Endothelial cell of umbilical vein (primary cell): ENCODE data around the gene EVA1A. TPM values are rescaled to one million over a fixed set of nuclear protein-coding genes. Genes with fewer than 3 reads are reported as not detected.

Experiments
- BruUV-seq: library from RNA; stranded (reverse); fragments of 400-500 nt; replicated peaks from 2 replicates; lab custom pipeline; 2021; lab: Mats Ljungman, UMichigan
- CTCF ChIA-PET: fragments of 300-600, 350-600 bp; sonication (Branson Sonifier 250); formaldehyde crosslinking; loops from one replicate; lab custom pipeline; 2021; ENCODE audit warnings: antibody characterized with exemption, inconsistent platforms; lab: Charles Lee
- POLR2A ChIA-PET: fragments of 300-600, 350-600 bp; sonication (Branson Sonifier 250); formaldehyde crosslinking; loops from one replicate; lab custom pipeline; 2021; ENCODE audit warnings: antibody characterized with exemption, inconsistent platforms; lab: Charles Lee
- DNase-seq: peaks from one replicate; pipeline ENCODE4 v3.0.0-alpha.2; 2011; ENCODE audit warnings: low read depth, low spot score
- FAIRE-seq: peaks from 2 replicates; lab custom pipeline; 2011; peaks lifted over from hg19 to GRCh38; lab: Jason Lieb, UNC
- H2AFZ ChIP-seq: 2 replicates; pipeline ENCODE4 v1.6.0; 2012; ENCODE audit warnings: low read depth, low read length, control low read depth, inconsistent platforms
- H3K27ac ChIP-seq: 2 replicates; pipeline ENCODE4 v1.5.1; 2011; ENCODE audit warnings: low read depth, mild to moderate bottlenecking, control low read depth, low read length, moderate library complexity; ENCODE audit not compliant: insufficient read depth
- H3K27me3 ChIP-seq, 2 experiments: 2 replicates each; pipeline versions ENCODE4 v1.6.0 to v1.6.1; 2011; ENCODE audit warnings: low read length in 2 of 2, mixed read lengths in 1 of 2; ENCODE audit not compliant: control insufficient read depth in 2 of 2, insufficient read depth in 2 of 2
- H3K36me3 ChIP-seq, 2 experiments: 2 replicates in 1 of 2; 3 replicates in 1 of 2; pipeline ENCODE4 v1.5.1; 2011; ENCODE audit warnings: low read length in 2 of 2, mild to moderate bottlenecking in 1 of 2, moderate library complexity in 1 of 2; ENCODE audit not compliant: control insufficient read depth in 2 of 2, insufficient read depth in 2 of 2; ENCODE audit errors: extremely low read depth in 1 of 2
- H3K4me1 ChIP-seq: 3 replicates; pipeline ENCODE4 v1.5.1; 2011; ENCODE audit warnings: mild to moderate bottlenecking, low read length; ENCODE audit not compliant: control insufficient read depth, insufficient read depth; ENCODE audit errors: extremely low read depth
- H3K4me2 ChIP-seq: 2 replicates; pipeline ENCODE4 v1.6.1; 2011; ENCODE audit warnings: low read length, control low read depth, mixed read lengths; ENCODE audit not compliant: insufficient read depth
- H3K4me3 ChIP-seq, 3 experiments: fragments of 200-600 bp in 1 of 3; sonication (generic), shearing (Covaris generic) in 1 of 3; replicated peaks in 1 of 3; 2 replicates each; pipeline ENCODE4 v1.5.1; 2011 to 2016; ENCODE audit warnings: control low read depth in 3 of 3, low read length in 3 of 3, mild to moderate bottlenecking in 2 of 3, inconsistent platforms in 1 of 3, low read depth in 1 of 3, moderate library complexity in 1 of 3; ENCODE audit not compliant: insufficient read depth in 1 of 3
- H3K79me2 ChIP-seq: 2 replicates; pipeline ENCODE4 v1.6.0; 2012; ENCODE audit warnings: low read length, inconsistent platforms; ENCODE audit not compliant: control insufficient read depth, insufficient read depth
- H3K9ac ChIP-seq: replicated peaks from 2 replicates; pipeline ENCODE3; 2011; ENCODE audit warnings: low read length, control low read depth; ENCODE audit not compliant: insufficient read depth; ENCODE audit errors: extremely low read depth
- H3K9me1 ChIP-seq: replicated peaks from 3 replicates; pipeline ENCODE4 v1.6.0; 2011; ENCODE audit warnings: mild to moderate bottlenecking, low read length; ENCODE audit not compliant: control insufficient read depth, insufficient read depth; ENCODE audit errors: extremely low read depth
- H3K9me3 ChIP-seq: replicated peaks from 2 replicates; pipeline ENCODE4 v1.5.1; 2012; ENCODE audit warnings: low read length, inconsistent platforms; ENCODE audit not compliant: control insufficient read depth, insufficient read depth
- H4K20me1 ChIP-seq: replicated peaks from 2 replicates; pipeline ENCODE3; 2011; ENCODE audit warnings: mild to moderate bottlenecking, low read length; ENCODE audit not compliant: control insufficient read depth, insufficient read depth; ENCODE audit errors: extremely low read depth
- EZH2 ChIP-seq: IDR thresholded peaks from 2 replicates; pipeline ENCODE4 v1.6.1; 2012; ENCODE audit warnings: borderline replicate concordance, low read depth, mild to moderate bottlenecking, moderate library complexity, low read length, inconsistent platforms; ENCODE audit not compliant: severe bottlenecking
- FOS ChIP-seq: IDR thresholded peaks from 2 replicates; pipeline ENCODE4 v1.6.1; 2011; ENCODE audit warnings: mild to moderate bottlenecking, low read length, moderate library complexity, borderline replicate concordance; ENCODE audit not compliant: insufficient read depth
- GATA2 ChIP-seq: IDR thresholded peaks from 2 replicates; pipeline ENCODE4 v1.7.0; 2011; ENCODE audit warnings: low read depth, mild to moderate bottlenecking, moderate library complexity, mixed read lengths, low read length; ENCODE audit not compliant: insufficient read length, insufficient read depth
- JUN ChIP-seq: IDR thresholded peaks from 2 replicates; pipeline ENCODE4 v1.6.1; 2011; ENCODE audit warnings: borderline replicate concordance, low read depth; ENCODE audit not compliant: insufficient read length, insufficient read depth
- MYC ChIP-seq: IDR thresholded peaks from one replicate; pipeline ENCODE4 v1.6.1; 2011; ENCODE audit warnings: mild to moderate bottlenecking, low read depth, low read length
- POLR2A ChIP-seq: IDR thresholded peaks from 2 replicates; pipeline ENCODE4 v1.6.1; 2012; ENCODE audit warnings: low read depth, mild to moderate bottlenecking, control low read depth, low read length
- POLR2AphosphoS5 ChIP-seq: IDR thresholded peaks from 2 replicates; pipeline ENCODE4 v1.6.1; 2012; ENCODE audit warnings: low read depth, mild to moderate bottlenecking, control low read depth, low read length, moderate library complexity; ENCODE audit not compliant: insufficient read depth
- dilution Hi-C: fragments of 300-500 bp; cut with MboI; formaldehyde crosslinking; loops from one replicate; pipeline ENCODE4 v1.15.0; 2019; ENCODE audit warnings: low sequenced_read_pairs; ENCODE audit not compliant: extremely low pct_ligation_motif_present
- intact Hi-C: fragments of 100-400 bp; cut with micrococcal nuclease; formaldehyde crosslinking; loops from one replicate; pipeline ENCODE4 v1.10.0; 2022
- polyA plus RNA-seq, 4 experiments: library from polyadenylated mRNA; depleted of rRNA in 3 of 4; stranded (reverse) in 3 of 4; unstranded in 1 of 4; fragments of >200 nt; gene quantifications; 2 replicates each; pipeline versions ENCODE4 v1.2.1 to v1.2.3, GENCODE V29; 2011 to 2012; ENCODE audit warnings: missing spikeins in 1 of 4
- total RNA-seq: library from RNA; stranded (reverse); gene quantifications from 2 replicates; pipeline ENCODE4 v1.2.3, GENCODE V29; 2021
- TF ChIP-seq, protein P1 (sequence below): IDR thresholded peaks from 2 replicates; pipeline ENCODE4 v1.6.1; 2011; ENCODE audit not compliant: insufficient read depth, insufficient read length
- TF ChIP-seq, protein P2 (sequence below), 2 donors: IDR thresholded peaks; 1 replicate in 1 of 2; 2 replicates in 1 of 2; pipeline ENCODE4 v1.5.1; 2011; ENCODE audit warnings: low read length in 2 of 2, mild to moderate bottlenecking in 2 of 2, moderate library complexity in 2 of 2, control low read depth in 1 of 2, inconsistent platforms in 1 of 2, low read depth in 1 of 2; ENCODE audit not compliant: insufficient read depth in 1 of 2; ENCODE audit errors: extremely low read depth in 1 of 2

The EVA1A gene
- total and polyA plus RNA-seq, 2 donors (not counting 3 experiments of a cell fraction or from before 2014, with no cell fraction given) = 52.6 to 66.5 TPM

GRCh38 chr2:75483878-75484277 is 76.9 kb downstream of the EVA1A start:
- dilution Hi-C loops (no loop called here), intact Hi-C loops (no loop called here)
- DNase-seq = no peak
- Histone ChIP-seq H3K79me2 (no peaks in the 10 kb centered on the region), H3K4me2 (no peak overlapping the region), H2AFZ (no peak overlapping the region), H3K36me3 (no peaks in the 10 kb centered on the region), H3K9me3 (no peaks in the 10 kb centered on the region), H3K27ac (no peak overlapping the region), H3K9me1 (no peaks in the 10 kb centered on the region), H4K20me1 (no peaks in the 10 kb centered on the region), H3K4me3 (no peak overlapping the region), H3K4me1 (no peaks in the 10 kb centered on the region), H3K27me3 (peaks cover 2 to 5% of the 10 kb centered on the region in 2 experiments), H3K9ac (no peak overlapping the region)
- CTCF ChIA-PET = interaction anchor here (1.5 kb wide), 1 partner anchor 45 kb away, joined by 3 read pairs; no protein-coding TSS in a partner anchor
- POLR2A ChIA-PET = no interaction called here
- FAIRE-seq = no peak
- TF ChIP-seq GATA2 = no peak
- TF ChIP-seq EZH2 = no peak
- TF ChIP-seq POLR2A = no peak
- TF ChIP-seq, protein P1, sequence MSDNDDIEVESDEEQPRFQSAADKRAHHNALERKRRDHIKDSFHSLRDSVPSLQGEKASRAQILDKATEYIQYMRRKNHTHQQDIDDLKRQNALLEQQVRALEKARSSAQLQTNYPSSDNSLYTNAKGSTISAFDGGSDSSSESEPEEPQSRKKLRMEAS = no peak
- no peak for TF ChIP-seq JUN
- TF ChIP-seq POLR2AphosphoS5 = no peak
- TF ChIP-seq, protein P2, sequence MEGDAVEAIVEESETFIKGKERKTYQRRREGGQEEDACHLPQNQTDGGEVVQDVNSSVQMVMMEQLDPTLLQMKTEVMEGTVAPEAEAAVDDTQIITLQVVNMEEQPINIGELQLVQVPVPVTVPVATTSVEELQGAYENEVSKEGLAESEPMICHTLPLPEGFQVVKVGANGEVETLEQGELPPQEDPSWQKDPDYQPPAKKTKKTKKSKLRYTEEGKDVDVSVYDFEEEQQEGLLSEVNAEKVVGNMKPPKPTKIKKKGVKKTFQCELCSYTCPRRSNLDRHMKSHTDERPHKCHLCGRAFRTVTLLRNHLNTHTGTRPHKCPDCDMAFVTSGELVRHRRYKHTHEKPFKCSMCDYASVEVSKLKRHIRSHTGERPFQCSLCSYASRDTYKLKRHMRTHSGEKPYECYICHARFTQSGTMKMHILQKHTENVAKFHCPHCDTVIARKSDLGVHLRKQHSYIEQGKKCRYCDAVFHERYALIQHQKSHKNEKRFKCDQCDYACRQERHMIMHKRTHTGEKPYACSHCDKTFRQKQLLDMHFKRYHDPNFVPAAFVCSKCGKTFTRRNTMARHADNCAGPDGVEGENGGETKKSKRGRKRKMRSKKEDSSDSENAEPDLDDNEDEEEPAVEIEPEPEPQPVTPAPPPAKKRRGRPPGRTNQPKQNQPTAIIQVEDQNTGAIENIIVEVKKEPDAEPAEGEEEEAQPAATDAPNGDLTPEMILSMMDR (IDR thresholded peaks at IDR 0.05; ENCODE audit: extremely low read depth in 1 of 2, insufficient read depth in 1 of 2, low read depth in 1 of 2, low read length in 2 of 2) = no peak
- TF ChIP-seq MYC = no peak
- no peak for TF ChIP-seq FOS
- no TSS peak for BruUV-seq
